ENCODE measurements around the gene STXBP5. TPM values are rescaled to one million over a fixed set of nuclear protein-coding genes. Genes with fewer than 3 reads are reported as not detected.

STXBP5 gene
- total RNA-seq, 1 experiment from 2014 or later: 6.9 TPM

DNA sequence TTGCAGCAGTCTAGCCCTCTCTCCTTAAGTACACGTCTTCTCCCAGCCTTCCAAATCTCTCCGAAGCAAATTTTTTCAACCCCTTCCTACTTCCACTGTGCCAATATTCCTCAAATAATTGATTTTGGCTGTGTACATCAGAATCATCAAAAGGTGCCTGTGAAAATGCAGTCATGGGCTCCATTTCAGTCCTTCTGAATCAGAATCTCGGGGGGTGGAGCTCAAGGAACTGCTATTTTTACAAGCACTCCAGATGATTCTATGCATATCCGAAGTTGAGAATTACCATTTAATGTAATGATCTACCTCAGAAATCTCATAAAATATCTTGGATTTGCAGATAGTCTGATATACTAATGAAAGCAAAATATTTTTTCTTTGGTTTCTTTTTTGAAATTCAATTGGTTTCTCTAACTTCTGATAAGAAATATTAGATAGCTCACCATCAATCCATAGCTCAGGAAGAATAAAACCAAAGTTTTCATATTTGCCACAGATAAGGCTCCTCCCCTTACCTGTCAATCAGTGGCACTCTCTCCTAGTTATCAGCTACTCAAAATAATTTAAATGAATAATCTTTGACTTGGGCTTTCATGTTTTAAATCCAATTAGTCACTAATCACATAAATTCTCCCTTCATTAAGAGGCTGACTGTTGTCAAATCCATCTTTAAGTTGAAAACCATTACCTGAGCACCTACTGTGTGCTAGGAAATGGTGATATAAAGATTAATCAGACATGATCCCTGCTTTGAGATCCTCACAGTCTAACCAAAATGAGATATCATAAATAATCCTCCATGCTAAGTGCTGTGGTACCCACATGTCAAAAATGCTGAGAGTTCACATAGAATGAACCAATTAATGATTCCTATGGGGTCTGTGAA lies 36.4 kb upstream of the STXBP5 start:
- Histone ChIP-seq H3K36me3 (replicated peaks; ENCODE audit: control insufficient read depth, insufficient read depth, low read length) (no peaks in the 10 kb centered on the region), H3K27me3 (ENCODE audit: control insufficient read depth, insufficient read depth, low read length) (no peaks in the 10 kb centered on the region), H3K4me3 (ENCODE audit: insufficient read depth, low read depth, low read length) (no peak overlapping the region)
- no peak for DNase-seq

DNA sequence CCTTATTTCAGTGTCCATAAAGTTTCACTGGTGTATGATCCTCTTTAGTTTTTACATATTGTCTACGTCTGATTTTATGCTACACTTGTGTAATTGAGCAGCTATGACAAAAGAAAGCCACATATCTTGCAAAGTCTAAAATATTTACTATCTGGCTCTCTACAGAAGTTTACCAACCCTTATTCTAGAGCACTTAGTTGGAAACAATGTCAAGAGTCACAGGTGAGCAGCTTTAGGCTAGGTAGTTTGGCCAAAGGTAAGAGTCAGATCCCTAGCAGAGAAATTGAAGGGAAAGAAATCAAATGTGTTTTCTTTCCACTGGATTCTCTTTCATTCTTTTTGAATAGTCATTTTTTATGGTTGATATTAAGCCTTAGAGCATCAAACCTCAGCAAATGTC lies 34.7 kb upstream of the STXBP5 start:
- Histone ChIP-seq H3K27me3 (ENCODE audit: control insufficient read depth, insufficient read depth, low read length) (no peaks in the 10 kb centered on the region), H3K4me3 (ENCODE audit: insufficient read depth, low read depth, low read length) (no peak overlapping the region), H3K36me3 (replicated peaks; ENCODE audit: control insufficient read depth, insufficient read depth, low read length) (no peaks in the 10 kb centered on the region)
- DNase-seq: no peak

DNA sequence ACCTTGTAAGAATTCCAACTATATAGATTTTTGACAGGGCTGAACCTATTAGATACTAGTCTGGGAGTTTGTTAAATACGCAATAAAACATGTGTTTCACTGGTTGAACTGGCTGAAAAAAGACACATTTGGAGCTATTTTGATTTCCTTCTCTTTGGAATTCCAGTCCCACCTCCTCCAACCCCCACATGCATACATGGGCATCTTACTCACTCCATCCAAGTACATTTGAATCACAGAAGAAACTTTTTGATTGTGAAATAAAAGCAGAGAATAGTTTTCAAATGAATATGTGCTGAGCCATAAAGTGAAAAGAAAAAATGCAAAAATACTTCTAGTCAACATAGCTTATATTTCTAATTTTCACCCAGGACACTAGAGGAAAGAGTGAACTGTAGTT lies 33.9 kb upstream of the STXBP5 start:
- H3K4me3 ChIP-seq (ENCODE audit: insufficient read depth, low read depth, low read length): no peak overlapping the region
- no peaks in the 10 kb centered on the region for H3K36me3 ChIP-seq (replicated peaks; ENCODE audit: control insufficient read depth, insufficient read depth, low read length)
- no peak for DNase-seq
- no peaks in the 10 kb centered on the region for H3K27me3 ChIP-seq (ENCODE audit: control insufficient read depth, insufficient read depth, low read length)

DNA sequence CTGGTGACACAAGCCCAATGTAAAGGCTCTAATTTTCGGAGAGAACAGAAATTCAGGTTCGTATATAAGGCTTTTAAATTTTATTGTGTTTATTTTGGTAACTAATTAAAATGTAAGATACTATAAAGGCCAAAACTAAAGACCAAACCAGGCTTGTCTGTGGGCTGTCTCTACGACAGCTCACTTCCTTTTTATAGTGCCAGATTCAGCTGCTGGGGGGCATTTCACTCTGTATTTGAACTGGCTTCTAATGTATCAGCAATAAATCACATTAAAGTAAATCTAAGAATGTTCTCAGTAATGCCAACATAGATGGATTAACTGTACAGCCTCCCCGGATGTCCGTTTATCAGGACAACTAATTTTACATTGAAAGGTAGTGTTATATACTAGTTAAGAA lies 31.1 kb upstream of the STXBP5 start:
- Histone ChIP-seq H3K36me3 (replicated peaks; ENCODE audit: control insufficient read depth, insufficient read depth, low read length) (no peaks in the 10 kb centered on the region), H3K27me3 (ENCODE audit: control insufficient read depth, insufficient read depth, low read length) (no peaks in the 10 kb centered on the region)

DNA sequence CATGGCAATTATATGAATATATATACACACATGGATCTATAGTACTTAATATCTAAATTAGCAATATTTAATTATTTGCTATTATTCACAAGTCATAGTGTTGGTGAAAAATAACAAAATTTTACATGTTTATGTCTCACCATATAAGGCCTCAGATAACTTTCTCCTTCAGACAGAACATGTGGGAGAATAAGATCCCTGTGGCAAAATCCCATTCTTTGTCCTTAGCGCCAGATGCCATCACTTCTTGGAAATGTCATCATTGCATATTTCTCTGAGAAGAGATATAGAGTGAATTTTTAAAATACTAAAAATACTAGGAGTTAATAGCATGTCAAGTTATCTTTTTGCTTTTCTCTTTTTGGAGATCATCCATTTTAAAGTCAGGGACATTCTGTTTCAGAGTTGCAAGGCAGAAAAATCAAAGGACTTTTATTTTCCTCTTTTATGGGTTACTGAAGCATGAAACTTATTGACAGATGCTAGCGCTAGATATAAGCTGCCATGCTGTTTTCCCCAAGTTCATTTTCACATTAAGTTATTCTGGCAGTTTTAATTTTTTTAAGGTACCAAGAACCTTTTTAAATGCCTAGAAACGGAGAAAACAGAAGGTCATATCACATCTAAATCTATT lies 30.4 kb upstream of the STXBP5 start:
- no peaks in the 10 kb centered on the region for H3K27me3 ChIP-seq (ENCODE audit: control insufficient read depth, insufficient read depth, low read length)
- H3K4me3 ChIP-seq (ENCODE audit: insufficient read depth, low read depth, low read length): no peak overlapping the region
- no peak for DNase-seq
- H3K36me3 ChIP-seq (replicated peaks; ENCODE audit: control insufficient read depth, insufficient read depth, low read length): no peaks in the 10 kb centered on the region

More for the DNA sequence above, 31.1 kb upstream of the STXBP5 start:
- no peak for DNase-seq
- H3K4me3 ChIP-seq (ENCODE audit: insufficient read depth, low read depth, low read length): no peak overlapping the region

DNA sequence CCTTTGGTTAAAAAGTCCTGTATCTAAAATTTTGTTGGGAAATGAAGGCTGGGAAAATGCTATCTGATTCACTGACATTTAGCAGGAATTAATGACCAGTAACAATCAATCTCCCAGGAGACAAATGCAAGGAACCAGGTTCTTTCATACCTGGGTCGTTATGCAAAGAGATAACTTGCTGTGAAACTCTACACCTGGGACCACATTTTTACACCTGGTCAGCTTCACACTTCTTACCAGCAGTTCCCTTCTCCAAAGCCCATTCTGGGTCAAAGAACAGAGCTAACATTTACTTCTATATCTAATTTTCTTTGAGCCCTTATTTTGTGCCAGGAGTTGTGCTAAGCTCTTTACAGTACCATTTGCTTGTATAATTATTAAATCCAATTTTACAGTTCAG lies 27.4 kb upstream of the STXBP5 start:
- H3K27me3 ChIP-seq (ENCODE audit: control insufficient read depth, insufficient read depth, low read length): no peaks in the 10 kb centered on the region
- DNase-seq: peak; percentile 1

DNA sequence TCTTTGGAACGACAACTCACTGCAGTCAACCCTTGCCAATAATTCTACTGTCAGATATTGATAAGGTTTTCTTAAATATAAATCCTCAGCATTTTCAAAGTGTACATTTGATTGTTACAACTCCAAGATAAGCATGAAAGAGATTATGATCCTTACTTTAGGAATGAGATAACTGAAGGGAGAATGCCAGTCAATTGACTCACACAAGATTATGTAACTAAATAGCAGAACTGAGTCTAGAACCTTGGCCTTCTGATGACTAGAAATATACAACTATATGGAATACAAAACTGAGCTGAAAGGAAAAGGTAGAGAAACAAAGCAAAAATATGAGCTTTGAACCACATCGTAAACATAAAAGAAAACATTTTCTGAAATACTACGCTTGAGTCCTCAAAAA lies 26.9 kb upstream of the STXBP5 start:
- DNase-seq: no peak

More for the DNA sequence above, 27.4 kb upstream of the STXBP5 start:
- Histone ChIP-seq H3K36me3 (replicated peaks; ENCODE audit: control insufficient read depth, insufficient read depth, low read length) (no peaks in the 10 kb centered on the region), H3K4me3 (ENCODE audit: insufficient read depth, low read depth, low read length) (no peak overlapping the region)

DNA sequence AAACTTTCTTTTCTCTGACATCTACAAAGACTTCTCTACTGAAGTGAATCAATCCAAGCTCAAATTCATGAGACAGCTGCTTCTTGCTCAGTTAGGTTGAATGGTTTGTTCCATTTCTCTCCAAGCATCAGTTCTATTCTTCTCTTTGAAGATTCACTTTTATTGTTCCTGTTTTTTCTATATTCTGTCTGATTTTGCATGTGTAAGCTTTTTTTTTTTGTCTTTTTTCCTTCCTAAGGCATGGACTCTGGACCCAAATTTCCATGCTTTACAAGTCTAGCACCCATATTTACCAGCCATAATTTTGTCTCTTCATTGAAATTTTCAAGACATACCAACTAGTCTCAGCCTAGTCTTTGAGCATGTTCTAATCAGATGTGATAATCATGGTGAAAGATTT lies 25.9 kb upstream of the STXBP5 start:
- H3K36me3 ChIP-seq (replicated peaks; ENCODE audit: control insufficient read depth, insufficient read depth, low read length): no peaks in the 10 kb centered on the region

More for the DNA sequence above, 26.9 kb upstream of the STXBP5 start:
- Histone ChIP-seq H3K27me3 (ENCODE audit: control insufficient read depth, insufficient read depth, low read length) (no peaks in the 10 kb centered on the region), H3K36me3 (replicated peaks; ENCODE audit: control insufficient read depth, insufficient read depth, low read length) (no peaks in the 10 kb centered on the region), H3K4me3 (ENCODE audit: insufficient read depth, low read depth, low read length) (no peak overlapping the region)

DNA sequence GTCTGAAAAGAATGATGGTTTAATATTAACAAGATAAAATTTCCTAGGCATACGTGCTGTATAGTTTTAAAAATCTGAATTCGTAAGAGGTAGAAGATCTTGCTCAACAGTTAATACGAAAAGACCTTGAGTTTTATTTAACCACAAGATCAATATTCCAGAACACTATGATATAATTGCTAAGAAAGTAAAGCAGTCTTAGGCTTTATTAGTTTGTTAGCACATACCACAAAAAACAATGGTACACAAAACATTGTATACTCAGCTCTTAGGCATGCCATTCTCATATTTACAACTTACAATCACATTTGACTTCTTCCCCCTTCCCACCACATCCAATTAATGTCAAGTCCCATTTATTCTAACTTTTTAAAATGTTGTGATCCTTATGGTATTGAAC lies 24.4 kb upstream of the STXBP5 start:
- Histone ChIP-seq H3K36me3 (replicated peaks; ENCODE audit: control insufficient read depth, insufficient read depth, low read length) (no peaks in the 10 kb centered on the region), H3K27me3 (ENCODE audit: control insufficient read depth, insufficient read depth, low read length) (no peaks in the 10 kb centered on the region), H3K4me3 (ENCODE audit: insufficient read depth, low read depth, low read length) (no peak overlapping the region)
- no peak for DNase-seq

More for the DNA sequence above, 25.9 kb upstream of the STXBP5 start:
- Histone ChIP-seq H3K4me3 (ENCODE audit: insufficient read depth, low read depth, low read length) (no peak overlapping the region), H3K27me3 (ENCODE audit: control insufficient read depth, insufficient read depth, low read length) (no peaks in the 10 kb centered on the region)
- no peak for DNase-seq

DNA sequence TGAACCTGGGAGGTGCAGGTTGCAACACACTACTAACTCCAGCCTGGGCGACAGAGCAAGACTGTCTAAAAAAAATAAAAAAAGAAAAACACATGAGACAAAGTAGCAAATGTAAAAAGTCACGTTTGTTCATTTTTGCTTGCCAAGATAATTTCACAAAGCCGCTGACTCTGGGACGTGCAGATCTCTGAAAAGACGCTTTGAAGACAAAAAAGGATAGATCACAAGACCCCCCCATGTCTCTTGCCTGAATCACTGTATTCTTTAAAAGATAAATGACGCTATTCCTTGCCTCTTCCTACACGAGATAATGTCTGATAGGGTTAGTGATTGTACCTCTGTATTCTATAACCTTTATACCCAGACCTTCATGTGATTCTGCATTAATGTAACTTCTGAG lies 23.3 kb upstream of the STXBP5 start:
- Histone ChIP-seq H3K36me3 (replicated peaks; ENCODE audit: control insufficient read depth, insufficient read depth, low read length) (no peaks in the 10 kb centered on the region), H3K27me3 (ENCODE audit: control insufficient read depth, insufficient read depth, low read length) (no peaks in the 10 kb centered on the region), H3K4me3 (ENCODE audit: insufficient read depth, low read depth, low read length) (no peak overlapping the region)
- no peak for DNase-seq

DNA sequence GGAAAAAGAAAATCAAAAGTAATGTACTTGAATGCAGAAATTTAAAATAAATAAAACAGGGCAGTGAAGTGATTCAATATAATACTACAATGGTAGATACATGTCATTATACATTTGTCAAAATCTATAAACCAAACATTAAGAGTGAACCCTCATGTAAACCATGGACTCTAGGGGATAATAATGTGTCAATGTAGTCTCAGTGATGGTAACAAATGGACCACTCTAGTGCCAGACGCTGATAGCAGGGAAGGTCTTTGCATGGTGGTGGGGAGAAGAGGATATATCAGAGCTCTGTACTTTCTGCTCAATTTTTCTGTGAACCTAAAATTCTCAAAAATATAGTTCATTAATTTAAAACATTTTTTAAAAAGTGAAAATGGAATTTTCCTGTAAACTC lies 19.8 kb upstream of the STXBP5 start:
- no peaks in the 10 kb centered on the region for H3K27me3 ChIP-seq (ENCODE audit: control insufficient read depth, insufficient read depth, low read length)
- H3K36me3 ChIP-seq (replicated peaks; ENCODE audit: control insufficient read depth, insufficient read depth, low read length): no peaks in the 10 kb centered on the region
- H3K4me3 ChIP-seq (ENCODE audit: insufficient read depth, low read depth, low read length): no peak overlapping the region
- DNase-seq: no peak

DNA sequence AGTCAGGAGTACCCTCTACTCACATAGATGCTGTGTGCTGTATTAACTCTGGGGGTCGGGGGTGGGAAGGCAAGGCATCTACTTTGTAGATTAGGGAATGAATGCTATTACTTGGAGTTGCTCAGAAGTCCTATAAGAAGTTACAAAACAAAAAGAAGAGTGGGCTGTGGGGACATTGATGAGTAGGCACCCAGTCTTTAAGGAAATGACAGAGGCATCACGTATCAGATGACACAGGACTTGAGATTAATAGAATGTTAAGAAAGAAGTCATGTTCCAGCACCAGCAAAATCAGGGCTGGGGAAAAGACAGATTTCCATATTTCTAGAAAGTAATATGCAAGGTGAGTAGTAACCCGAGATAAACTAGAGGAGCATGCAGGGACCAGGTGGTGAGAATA lies 19.0 kb upstream of the STXBP5 start:
- no peaks in the 10 kb centered on the region for H3K27me3 ChIP-seq (ENCODE audit: control insufficient read depth, insufficient read depth, low read length)
- H3K36me3 ChIP-seq (replicated peaks; ENCODE audit: control insufficient read depth, insufficient read depth, low read length): no peaks in the 10 kb centered on the region
- DNase-seq: no peak
- H3K4me3 ChIP-seq (ENCODE audit: insufficient read depth, low read depth, low read length): no peak overlapping the region

DNA sequence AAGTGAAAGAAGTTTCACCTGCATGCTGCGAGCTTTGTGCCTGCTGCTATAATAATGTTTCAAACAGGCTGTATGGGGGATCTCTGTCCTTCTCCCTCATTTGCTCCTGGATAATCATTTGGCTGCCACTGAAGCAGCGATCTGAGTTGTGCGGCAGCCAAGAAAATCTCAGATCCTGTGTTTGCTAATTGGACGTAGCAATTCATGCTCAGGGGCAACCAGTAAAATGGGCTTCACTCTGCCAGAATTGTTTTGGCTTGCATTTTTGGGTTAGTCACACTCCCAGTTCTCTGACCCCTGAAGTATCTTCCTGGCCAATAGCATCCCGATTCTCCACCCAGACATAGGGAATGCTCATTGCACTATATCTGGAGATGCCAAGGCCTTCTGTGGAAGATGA lies 13.7 kb upstream of the STXBP5 start:
- no peaks in the 10 kb centered on the region for H3K36me3 ChIP-seq (replicated peaks; ENCODE audit: control insufficient read depth, insufficient read depth, low read length)
- H3K27me3 ChIP-seq (ENCODE audit: control insufficient read depth, insufficient read depth, low read length): no peaks in the 10 kb centered on the region
- DNase-seq: no peak
- no peak overlapping the region for H3K4me3 ChIP-seq (ENCODE audit: insufficient read depth, low read depth, low read length)

DNA sequence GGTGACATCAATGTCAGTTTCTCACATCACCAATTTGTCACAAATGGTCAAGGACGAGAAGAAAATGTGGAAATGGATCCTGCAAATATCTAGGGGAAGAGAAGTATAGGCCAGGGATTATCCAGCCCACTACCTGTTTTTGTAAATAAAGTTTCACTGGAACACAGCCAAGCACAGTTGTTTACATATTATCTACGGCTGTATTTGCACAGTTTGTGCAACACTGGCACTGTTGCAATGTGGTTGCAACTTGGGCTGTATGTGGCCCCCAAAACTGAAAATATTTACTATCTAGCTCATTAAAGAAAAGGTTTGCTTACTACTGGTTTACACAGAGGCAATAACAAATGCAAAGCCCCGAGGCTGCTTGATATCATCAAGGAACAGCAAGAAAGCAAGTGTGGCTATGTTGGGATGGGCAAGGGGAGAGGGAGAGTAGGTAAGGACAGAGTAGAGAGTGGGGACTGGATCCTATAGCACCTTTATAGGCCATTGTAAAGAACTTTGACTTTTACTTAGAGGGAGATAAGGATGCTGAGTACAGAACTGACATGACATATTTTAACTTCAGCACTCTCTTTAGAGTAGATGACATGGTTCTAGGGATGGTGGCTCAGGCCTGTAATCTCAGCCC lies 11.8 kb upstream of the STXBP5 start:
- Histone ChIP-seq H3K27me3 (ENCODE audit: control insufficient read depth, insufficient read depth, low read length) (no peaks in the 10 kb centered on the region), H3K4me3 (ENCODE audit: insufficient read depth, low read depth, low read length) (no peak overlapping the region), H3K36me3 (replicated peaks; ENCODE audit: control insufficient read depth, insufficient read depth, low read length) (no peaks in the 10 kb centered on the region)
- no peak for DNase-seq

All from H7 (cell line).